ENCODE results near the gene GRAP. TPM values are rescaled to one million over a fixed set of nuclear protein-coding genes. Genes with fewer than 3 reads are reported as not detected.

Gene GRAP
- total RNA-seq, 1 experiment from 2014 or later, result 0.55 TPM

GRCh38 chr17:19013226-19013625 is 33.5 kb downstream of the GRAP start:
- H3T11ph ChIP-seq (ENCODE audit: low read length), result no peak overlapping the region
- H3K18ac ChIP-seq (ENCODE audit: insufficient read length, low read depth, low read length), result no peak overlapping the region
- Mint-ChIP-seq H3K27me3 (ENCODE audit: low read depth) (peaks cover 4% of the 10 kb centered on the region), H3K4me1 (peaks cover 16 to 38% of the 10 kb centered on the region in 2 experiments), H3K36me3 (ENCODE audit: insufficient read depth in 1 of 3, low read depth in 3 of 3) (no peaks in the 10 kb centered on the region; a peak in 1 of 7 replicates), H3K9me3 (no peaks in the 10 kb centered on the region), H3K27ac (no peak overlapping the region), H3K4me3 (no peak overlapping the region)
- no peak overlapping the region for H3K9ac ChIP-seq (ENCODE audit: extremely low read depth, insufficient read length, low read length)
- H2AFZ ChIP-seq (ENCODE audit: low read length), result no peak overlapping the region
- H3K79me1 ChIP-seq (ENCODE audit: insufficient read depth, low read depth, low read length, poor library complexity, severe bottlenecking), result no peaks in the 10 kb centered on the region
- no peak overlapping the region for H4K5ac ChIP-seq (ENCODE audit: insufficient read length, low read depth, low read length)
- no peak overlapping the region for H3K23ac ChIP-seq (ENCODE audit: insufficient read length, low read depth, low read length)
- H3K27me3 ChIP-seq (ENCODE audit: insufficient read depth, low read length), result no peaks in the 10 kb centered on the region
- H3K79me2 ChIP-seq (ENCODE audit: insufficient read depth, low read length), result no peaks in the 10 kb centered on the region
- no peaks in the 10 kb centered on the region for H3K9me3 ChIP-seq (ENCODE audit: control insufficient read depth, low read depth, low read length)
- no peak for DNase-seq
- H3K4me2 ChIP-seq (ENCODE audit: insufficient read depth, insufficient read length, low read length), result no peak overlapping the region
- no peak overlapping the region for H3K4ac ChIP-seq (ENCODE audit: low read depth, low read length)
- H2BK15ac ChIP-seq (ENCODE audit: low read depth, low read length), result no peak overlapping the region
- no peak overlapping the region for H4K8ac ChIP-seq (replicated peaks; ENCODE audit: insufficient read length, low read depth, low read length)
- H3K56ac ChIP-seq (ENCODE audit: insufficient read length, low read depth, low read length), result no peak overlapping the region
- no peak overlapping the region for H3K14ac ChIP-seq (ENCODE audit: insufficient read depth, low read length)
- H2AK5ac ChIP-seq (ENCODE audit: insufficient read length, low read length), result no peak overlapping the region
- no peak overlapping the region for H4K91ac ChIP-seq (ENCODE audit: insufficient read length, low read depth, low read length)
- H2BK12ac ChIP-seq (ENCODE audit: insufficient read length, low read depth, low read length), result no peak overlapping the region
- no peaks in the 10 kb centered on the region for H3K4me1 ChIP-seq (ENCODE audit: insufficient read depth, low read length)
- H3K23me2 ChIP-seq (ENCODE audit: insufficient read length, low read depth, low read length, poor library complexity, severe bottlenecking), result no peaks in the 10 kb centered on the region
- no peak overlapping the region for H2BK20ac ChIP-seq (ENCODE audit: low read depth, low read length, poor library complexity, severe bottlenecking)
- no peak overlapping the region for H3K27ac ChIP-seq (ENCODE audit: insufficient read length, low read depth, low read length)
- no CpG with 5 or more reads among the region's 12 CpGs for WGBS (ENCODE audit: extremely low coverage, insufficient read length, low lambda C conversion rate)
- no peak for TF ChIP-seq CTCF (conservative IDR thresholded peaks at IDR 0.05)
- no peaks in the 10 kb centered on the region for H4K20me1 ChIP-seq (ENCODE audit: control insufficient read depth, insufficient read depth, insufficient read length)
- H2BK120ac ChIP-seq (ENCODE audit: low read depth, low read length, poor library complexity, severe bottlenecking), result no peak overlapping the region
- H2BK5ac ChIP-seq (ENCODE audit: insufficient read length, low read length), result no peak overlapping the region

All from H9 (cell line).